ENCODE measurements around the gene LTBP3. TPM values are rescaled to one million over a fixed set of nuclear protein-coding genes. Genes with fewer than 3 reads are reported as not detected.

Gene LTBP3
- total and polyA plus RNA-seq, 2 donors from 2014 or later: 61.6 to 165 TPM

DNA sequence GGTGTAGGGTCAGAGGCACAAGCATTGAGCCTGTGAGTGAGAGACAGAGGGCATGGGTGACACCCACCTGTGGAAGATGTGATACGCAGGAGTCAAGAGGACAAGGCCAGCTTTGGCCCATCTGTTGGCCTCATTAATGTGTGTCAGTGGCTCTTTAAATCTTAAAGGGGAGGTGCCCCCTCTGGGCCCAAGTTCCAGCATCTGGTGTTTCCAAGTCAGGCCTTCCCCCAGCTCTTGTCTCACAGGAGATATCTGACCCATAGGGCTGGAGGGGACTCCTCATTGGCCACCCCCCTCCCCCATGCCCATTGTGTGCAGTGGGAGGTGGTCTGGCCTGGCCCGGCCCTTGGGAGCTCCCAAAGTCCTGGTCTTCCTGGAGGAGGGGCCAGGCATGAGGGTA is 28.5 kb upstream of the LTBP3 start:
- intact Hi-C loops (cut with DNase I): no loop called here
- Histone ChIP-seq H3K27ac (ENCODE audit: low read depth in 2 of 2, low read length in 2 of 2) (no peak overlapping the region), H3K27me3 (ENCODE audit: control insufficient read depth, insufficient read depth, low read length) (no peaks in the 10 kb centered on the region), H3K9ac (ENCODE audit: low read length in 3 of 3) (no peak overlapping the region), H3K36me3 (ENCODE audit: control insufficient read depth in 2 of 3, insufficient read depth in 3 of 3, low read length in 3 of 3) (no peaks in the 10 kb centered on the region), H3K4me3 (ENCODE audit: low read length in 3 of 3) (no peak overlapping the region), H3K9me3 (ENCODE audit: control insufficient read depth in 2 of 3, insufficient read depth in 1 of 3, low read length in 3 of 3) (no peaks in the 10 kb centered on the region), H3K4me1 (ENCODE audit: control insufficient read depth in 2 of 3, insufficient read depth in 2 of 3, low read depth in 1 of 3, low read length in 3 of 3) (peaks cover 0 to 9% (median 0%) of the 10 kb centered on the region in 3 donors)
- peak in 2 of 5 donors; percentile 50 to 68 for DNase-seq
- TF ChIP-seq, protein P1, sequence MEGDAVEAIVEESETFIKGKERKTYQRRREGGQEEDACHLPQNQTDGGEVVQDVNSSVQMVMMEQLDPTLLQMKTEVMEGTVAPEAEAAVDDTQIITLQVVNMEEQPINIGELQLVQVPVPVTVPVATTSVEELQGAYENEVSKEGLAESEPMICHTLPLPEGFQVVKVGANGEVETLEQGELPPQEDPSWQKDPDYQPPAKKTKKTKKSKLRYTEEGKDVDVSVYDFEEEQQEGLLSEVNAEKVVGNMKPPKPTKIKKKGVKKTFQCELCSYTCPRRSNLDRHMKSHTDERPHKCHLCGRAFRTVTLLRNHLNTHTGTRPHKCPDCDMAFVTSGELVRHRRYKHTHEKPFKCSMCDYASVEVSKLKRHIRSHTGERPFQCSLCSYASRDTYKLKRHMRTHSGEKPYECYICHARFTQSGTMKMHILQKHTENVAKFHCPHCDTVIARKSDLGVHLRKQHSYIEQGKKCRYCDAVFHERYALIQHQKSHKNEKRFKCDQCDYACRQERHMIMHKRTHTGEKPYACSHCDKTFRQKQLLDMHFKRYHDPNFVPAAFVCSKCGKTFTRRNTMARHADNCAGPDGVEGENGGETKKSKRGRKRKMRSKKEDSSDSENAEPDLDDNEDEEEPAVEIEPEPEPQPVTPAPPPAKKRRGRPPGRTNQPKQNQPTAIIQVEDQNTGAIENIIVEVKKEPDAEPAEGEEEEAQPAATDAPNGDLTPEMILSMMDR (IDR thresholded peaks at IDR 0.05; ENCODE audit: borderline replicate concordance, extremely low read depth, insufficient read depth): no peak
- FAIRE-seq: no peak

DNA sequence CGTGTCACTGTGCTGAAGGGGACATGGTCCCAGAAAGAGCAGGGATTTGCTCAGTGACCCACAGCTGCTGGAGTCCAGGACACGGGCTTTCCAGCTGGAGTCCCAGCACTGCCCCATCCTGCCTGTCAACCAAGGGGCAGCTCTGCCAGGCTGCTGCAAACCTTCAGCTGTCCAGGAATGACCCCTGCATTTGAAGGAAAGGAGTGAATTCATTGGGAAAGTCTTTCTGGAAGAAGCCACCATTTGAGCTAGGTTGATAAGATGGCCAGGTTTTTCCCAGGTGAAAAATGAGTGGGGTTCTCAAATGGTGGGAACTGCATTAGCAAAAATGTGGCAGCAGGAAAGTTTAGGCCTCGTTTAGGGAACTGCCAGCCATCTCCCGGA is 28.1 kb upstream of the LTBP3 start:
- H3K4me3 ChIP-seq (ENCODE audit: low read length in 3 of 3): no peak overlapping the region
- no peak overlapping the region for H3K27ac ChIP-seq (ENCODE audit: low read depth in 2 of 2, low read length in 2 of 2)
- no peak overlapping the region for H3K9ac ChIP-seq (ENCODE audit: low read length in 3 of 3)
- intact Hi-C loops (cut with DNase I): no loop called here
- DNase-seq (no peak), FAIRE-seq (no peak)
- H3K36me3 ChIP-seq (ENCODE audit: control insufficient read depth in 2 of 3, insufficient read depth in 3 of 3, low read length in 3 of 3): no peaks in the 10 kb centered on the region
- H3K27me3 ChIP-seq (ENCODE audit: control insufficient read depth, insufficient read depth, low read length): no peaks in the 10 kb centered on the region
- H3K9me3 ChIP-seq (ENCODE audit: control insufficient read depth in 2 of 3, insufficient read depth in 1 of 3, low read length in 3 of 3): no peaks in the 10 kb centered on the region
- TF ChIP-seq, protein P1 (IDR thresholded peaks at IDR 0.05; ENCODE audit: borderline replicate concordance, extremely low read depth, insufficient read depth): no peak
- peaks cover 0 to 9% (median 0%) of the 10 kb centered on the region in 3 donors for H3K4me1 ChIP-seq (ENCODE audit: control insufficient read depth in 2 of 3, insufficient read depth in 2 of 3, low read depth in 1 of 3, low read length in 3 of 3)

DNA sequence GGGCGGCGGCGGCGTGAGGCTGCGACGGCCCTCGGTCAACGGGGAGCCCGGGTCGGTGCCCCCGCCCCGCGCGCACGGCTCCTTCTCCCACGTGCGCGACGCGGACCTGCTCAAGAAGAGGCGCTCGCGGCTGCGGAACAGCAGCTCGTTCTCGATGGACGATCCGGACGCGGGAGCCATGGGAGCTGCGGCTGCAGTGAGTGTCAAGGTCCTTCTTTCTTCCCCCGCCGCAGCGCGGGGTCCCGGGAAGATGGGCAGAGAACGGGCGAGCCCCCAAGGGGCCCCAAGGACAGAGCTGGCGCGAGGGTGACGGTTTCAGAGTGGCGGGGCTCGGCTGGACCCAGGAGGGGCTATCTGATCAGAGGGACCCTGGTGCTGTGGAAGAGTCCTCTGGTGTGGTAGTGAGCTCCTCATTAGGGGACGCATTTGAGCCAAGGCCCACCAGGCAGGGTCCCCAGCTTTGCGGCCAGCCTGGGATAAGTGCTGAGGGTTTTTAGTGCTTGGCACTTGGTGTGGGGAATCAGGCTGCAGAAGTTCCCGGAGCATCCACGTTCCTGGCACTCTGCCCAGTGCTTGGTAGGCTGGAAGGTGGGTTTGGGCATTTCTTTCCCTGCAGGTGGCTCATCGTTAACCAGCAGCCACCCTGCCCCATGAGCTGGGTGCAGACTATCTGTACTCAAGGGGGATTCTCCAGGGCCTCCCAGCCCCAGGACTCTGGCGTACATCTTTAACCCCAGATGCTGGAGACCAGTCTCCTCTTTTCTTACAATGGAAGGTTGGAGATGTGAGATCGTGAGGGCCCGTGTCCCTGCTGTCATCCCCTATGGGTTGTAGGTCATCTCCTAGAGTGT is 27.5 kb upstream of the LTBP3 start:
- no peaks in the 10 kb centered on the region for H3K9me3 ChIP-seq (ENCODE audit: control insufficient read depth in 2 of 3, insufficient read depth in 1 of 3, low read length in 3 of 3)
- no peak overlapping the region for H3K27ac ChIP-seq (ENCODE audit: low read depth in 2 of 2, low read length in 2 of 2)
- no peaks in the 10 kb centered on the region for H3K27me3 ChIP-seq (ENCODE audit: control insufficient read depth, insufficient read depth, low read length)
- FAIRE-seq: no peak
- intact Hi-C loops (cut with DNase I): no loop called here
- H3K9ac ChIP-seq (ENCODE audit: low read length in 3 of 3): no peak overlapping the region
- peak in 1 of 5 donors; percentile 35 for DNase-seq
- TF ChIP-seq, protein P1 (IDR thresholded peaks at IDR 0.05; ENCODE audit: borderline replicate concordance, extremely low read depth, insufficient read depth): no peak
- peaks cover 0 to under 1% (median 0%) of the 10 kb centered on the region in 3 donors for H3K36me3 ChIP-seq (ENCODE audit: control insufficient read depth in 2 of 3, insufficient read depth in 3 of 3, low read length in 3 of 3)
- no peak overlapping the region for H3K4me3 ChIP-seq (ENCODE audit: low read length in 3 of 3)
- H3K4me1 ChIP-seq (ENCODE audit: control insufficient read depth in 2 of 3, insufficient read depth in 2 of 3, low read depth in 1 of 3, low read length in 3 of 3): peaks cover 0 to 9% (median 0%) of the 10 kb centered on the region in 3 donors

Measured in kidney (tissue), 14 donors.